Stimulated activated CD8-positive, alpha-beta memory T cell treated with anti-CD3 and anti-CD28 coated beads, Interleukin-15, amount 100 ng/mL, for 1 hour (primary cell): ENCODE results near the gene NDRG3.
"Not testable (repeated sequence)": the region's sequence is repeated elsewhere in the genome, so short reads cannot be mapped to it uniquely, and the experiment has no call there.

Experiments
- DNase-seq: peaks from one replicate; pipeline ENCODE4 v3.0.0-alpha.2; 2020; ENCODE audit warnings: low read depth

The NDRG3 gene

GRCh38 chr20:36644032-36644705 lies 101.7 kb downstream of the NDRG3 start:
- peak; percentile 33 for DNase-seq

- no peak for DNase-seq
Observed at GRCh38 chr20:36642136-36642535, 103.8 kb downstream of the NDRG3 start.

- no peak for DNase-seq
Observed at GRCh38 chr20:36641506-36641843, 104.4 kb downstream of the NDRG3 start.

GRCh38 chr20:36638876-36639400 lies 107.0 kb downstream of the NDRG3 start:
- not testable (repeated sequence) for DNase-seq

- DNase-seq = no peak
Observed at GRCh38 chr20:36634342-36634741, 111.5 kb downstream of the NDRG3 start.

GRCh38 chr20:36633285-36633772 lies 112.6 kb downstream of the NDRG3 start:
- DNase-seq = no peak

GRCh38 chr20:36632487-36633284 lies 113.2 kb downstream of the NDRG3 start:
- no peak for DNase-seq

- no peak for DNase-seq
Observed at GRCh38 chr20:36632147-36632486, 113.8 kb downstream of the NDRG3 start.

- DNase-seq = no peak
Observed at GRCh38 chr20:36631646-36632045, 114.2 kb downstream of the NDRG3 start.

- DNase-seq = peak; percentile 21
Observed at GRCh38 chr20:36629719-36630681, 115.9 kb downstream of the NDRG3 start.

GRCh38 chr20:36628076-36628475 lies 117.8 kb downstream of the NDRG3 start:
- no peak for DNase-seq

- no peak for DNase-seq
Observed at GRCh38 chr20:36624944-36625324, 121.0 kb downstream of the NDRG3 start.

GRCh38 chr20:36624068-36624943 lies 121.6 kb downstream of the NDRG3 start:
- no peak for DNase-seq

- DNase-seq = no peak
Observed at GRCh38 chr20:36623444-36623843, 122.4 kb downstream of the NDRG3 start.

- DNase-seq = no peak
Observed at GRCh38 chr20:36620917-36621316, 125.0 kb downstream of the NDRG3 start.

- DNase-seq = no peak
Observed at GRCh38 chr20:36614781-36615557, 130.9 kb downstream of the NDRG3 start.

- no peak for DNase-seq
Observed at GRCh38 chr20:36613974-36614373, 131.9 kb downstream of the NDRG3 start.

GRCh38 chr20:36611625-36612024 lies 134.3 kb downstream of the NDRG3 start:
- DNase-seq = no peak

GRCh38 chr20:36608388-36608728 lies 137.5 kb downstream of the NDRG3 start:
- DNase-seq = not testable (repeated sequence)

- no peak for DNase-seq
Observed at GRCh38 chr20:36607586-36608387, 138.1 kb downstream of the NDRG3 start.
